ENCODE results near the gene GOLGA3. TPM values are rescaled to one million over a fixed set of nuclear protein-coding genes. Genes with fewer than 3 reads are reported as not detected.

The GOLGA3 gene
- polyA plus RNA-seq, 1 donor (not counting 4 experiments of a cell fraction or from before 2014, with no cell fraction given): 11.0 TPM

GRCh38 chr12:132825089-132825488 lies 3.6 kb downstream of the GOLGA3 start:
- Histone ChIP-seq H3K36me3 (ENCODE audit: control insufficient read depth in 2 of 2, extremely low read depth in 1 of 2, insufficient read depth in 2 of 2, low read length in 2 of 2) (peaks cover 28 to 33% of the 10 kb centered on the region in 2 experiments), H3K27ac (ENCODE audit: control insufficient read depth, insufficient read depth, low read length) (no peak overlapping the region), H3K79me2 (ENCODE audit: control insufficient read depth, insufficient read depth, low read length) (peaks cover 58% of the 10 kb centered on the region), H3K27me3 (ENCODE audit: control insufficient read depth, extremely low read depth, insufficient read depth, low read length) (no peaks in the 10 kb centered on the region), H2AFZ (ENCODE audit: control insufficient read depth, low read length) (no peak overlapping the region), H3K4me3 (ENCODE audit: control insufficient read depth in 2 of 3, extremely low read depth in 1 of 3, insufficient read depth in 2 of 3, low read depth in 1 of 3, low read length in 3 of 3) (no peak overlapping the region), H3K9me1 (ENCODE audit: control insufficient read depth, extremely low read depth, insufficient read depth, low read length) (peaks cover 2% of the 10 kb centered on the region), H3K4me2 (ENCODE audit: control insufficient read depth, extremely low read depth, insufficient read depth, low read depth, low read length) (no peak overlapping the region), H3K9me3 (ENCODE audit: control insufficient read depth, low read depth, low read length) (no peaks in the 10 kb centered on the region), H3K4me1 (ENCODE audit: control insufficient read depth, extremely low read depth, insufficient read depth, low read length) (peaks cover 15% of the 10 kb centered on the region), H3K9ac (ENCODE audit: control insufficient read depth, extremely low read depth, insufficient read depth, low read length) (no peak overlapping the region), H4K20me1 (ENCODE audit: control insufficient read depth, extremely low read depth, insufficient read depth, low read length) (peaks cover 3% of the 10 kb centered on the region)
- FAIRE-seq (no peak), DNase-seq (ENCODE audit: low read depth, low spot score) (no peak)
- dilution Hi-C loops (cut with MboI; ENCODE audit: extremely low pct_ligation_motif_present, low sequenced_read_pairs): no loop called here
- TF ChIP-seq EZH2 (IDR thresholded peaks at IDR 0.05; ENCODE audit: low read length): no peak
- no peak for TF ChIP-seq CTCF (optimal IDR thresholded peaks at IDR 0.05 in 1 of 3, IDR thresholded peaks at IDR 0.05 in 1 of 3, conservative IDR thresholded peaks at IDR 0.05 in 1 of 3; ENCODE audit: extremely low read depth in 1 of 3, insufficient read depth in 2 of 3, low read length in 3 of 3)

- Histone ChIP-seq H4K20me1 (ENCODE audit: control insufficient read depth, extremely low read depth, insufficient read depth, low read length) (peaks cover 3% of the 10 kb centered on the region), H3K4me2 (ENCODE audit: control insufficient read depth, extremely low read depth, insufficient read depth, low read depth, low read length) (no peak overlapping the region), H3K9me1 (ENCODE audit: control insufficient read depth, extremely low read depth, insufficient read depth, low read length) (peaks cover 2% of the 10 kb centered on the region), H3K79me2 (ENCODE audit: control insufficient read depth, insufficient read depth, low read length) (peaks cover 60% of the 10 kb centered on the region), H3K4me1 (ENCODE audit: control insufficient read depth, extremely low read depth, insufficient read depth, low read length) (peaks cover 15% of the 10 kb centered on the region), H3K36me3 (ENCODE audit: control insufficient read depth in 2 of 2, extremely low read depth in 1 of 2, insufficient read depth in 2 of 2, low read length in 2 of 2) (peaks cover 30 to 35% of the 10 kb centered on the region in 2 experiments), H3K9ac (ENCODE audit: control insufficient read depth, extremely low read depth, insufficient read depth, low read length) (no peak overlapping the region), H3K9me3 (ENCODE audit: control insufficient read depth, low read depth, low read length) (no peaks in the 10 kb centered on the region), H3K27me3 (ENCODE audit: control insufficient read depth, extremely low read depth, insufficient read depth, low read length) (no peaks in the 10 kb centered on the region), H3K27ac (ENCODE audit: control insufficient read depth, insufficient read depth, low read length) (no peak overlapping the region), H3K4me3 (ENCODE audit: control insufficient read depth in 2 of 3, extremely low read depth in 1 of 3, insufficient read depth in 2 of 3, low read depth in 1 of 3, low read length in 3 of 3) (no peak overlapping the region), H2AFZ (ENCODE audit: control insufficient read depth, low read length) (no peak overlapping the region)
- FAIRE-seq: no peak
- DNase-seq (ENCODE audit: low read depth, low spot score): no peak
- dilution Hi-C loops (cut with MboI; ENCODE audit: extremely low pct_ligation_motif_present, low sequenced_read_pairs): no loop called here
- TF ChIP-seq EZH2 (IDR thresholded peaks at IDR 0.05; ENCODE audit: low read length): no peak
- TF ChIP-seq CTCF (optimal IDR thresholded peaks at IDR 0.05 in 1 of 3, IDR thresholded peaks at IDR 0.05 in 1 of 3, conservative IDR thresholded peaks at IDR 0.05 in 1 of 3; ENCODE audit: extremely low read depth in 1 of 3, insufficient read depth in 2 of 3, low read length in 3 of 3): no peak
These were observed 4.6 kb downstream of the GOLGA3 start for GRCh38 chr12:132824053-132824452.

All from keratinocyte (primary cell).